Activated effector memory CD4-positive, alpha-beta T cell treated with anti-CD3 and anti-CD28 coated beads, Interleukin-2, amount 50 U/mL, for 16 hours (primary cell): ENCODE results near the gene STBD1.
A peak's percentile ranks its signal among the peaks of the same experiment; 100 is the strongest.
"Not testable (repeated sequence)": the region's sequence is repeated elsewhere in the genome, so short reads cannot be mapped to it uniquely, and the experiment has no call there.

Experiments used
- DNase-seq: peaks from one replicate; pipeline ENCODE4 v3.0.0-alpha.2; 2020

The STBD1 gene

GRCh38 chr4:76305971-76306881, at the start of gene STBD1:
Gene STBD1, plus strand, starts transcription at chr4:76306733. Its CDS starts 37 bp downstream, at chr4:76306770.
- DNase-seq = peak; percentile 71

DNA sequence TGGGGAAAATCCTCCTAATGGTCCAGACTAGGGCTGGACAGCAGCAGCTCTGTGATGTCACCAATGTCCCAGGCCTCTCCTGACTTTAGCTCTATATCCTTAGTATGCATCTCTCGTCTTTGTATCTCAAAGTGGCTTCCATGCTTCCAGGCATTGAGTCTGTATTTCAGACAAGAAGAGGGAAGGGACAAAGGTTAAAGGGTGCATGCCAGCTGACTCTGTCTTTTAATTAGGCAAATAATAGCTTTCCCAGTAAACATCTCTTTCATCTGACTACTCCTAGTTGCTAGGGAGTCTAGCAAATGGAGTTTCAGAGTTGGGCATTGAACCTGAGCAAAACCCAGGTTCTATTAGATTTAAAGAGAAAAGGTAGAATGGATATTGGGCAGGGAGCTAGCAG, 49.6 kb upstream of the STBD1 start:
- DNase-seq = no peak

- no peak for DNase-seq
Observed at GRCh38 chr4:76257824-76258223, 48.7 kb upstream of the STBD1 start.

- DNase-seq = no peak
Observed at GRCh38 chr4:76260571-76260970, 46.0 kb upstream of the STBD1 start.

GRCh38 chr4:76265631-76266218, 40.8 kb upstream of the STBD1 start:
- no peak for DNase-seq

- no peak for DNase-seq
Observed at GRCh38 chr4:76266627-76267026, 39.9 kb upstream of the STBD1 start.

DNA sequence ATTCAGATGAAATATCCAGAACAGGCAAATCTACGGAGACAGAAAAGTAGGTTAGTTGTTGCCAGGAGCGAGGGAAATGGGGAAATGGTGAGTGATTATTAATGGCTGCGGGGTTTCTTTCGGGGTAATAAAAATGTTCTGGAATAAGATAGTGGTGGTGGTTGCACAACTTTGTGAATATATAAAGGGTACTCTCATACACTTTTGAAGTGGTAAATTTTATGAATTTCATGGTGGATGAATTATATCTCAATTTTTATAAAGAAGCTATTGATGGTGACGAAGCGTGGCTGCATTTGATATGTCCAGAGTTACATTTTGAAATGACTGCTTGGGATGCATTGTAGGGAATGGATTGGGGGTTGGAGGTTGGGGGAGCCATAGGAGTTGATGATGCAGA, 38.7 kb upstream of the STBD1 start:
- DNase-seq = no peak

DNA sequence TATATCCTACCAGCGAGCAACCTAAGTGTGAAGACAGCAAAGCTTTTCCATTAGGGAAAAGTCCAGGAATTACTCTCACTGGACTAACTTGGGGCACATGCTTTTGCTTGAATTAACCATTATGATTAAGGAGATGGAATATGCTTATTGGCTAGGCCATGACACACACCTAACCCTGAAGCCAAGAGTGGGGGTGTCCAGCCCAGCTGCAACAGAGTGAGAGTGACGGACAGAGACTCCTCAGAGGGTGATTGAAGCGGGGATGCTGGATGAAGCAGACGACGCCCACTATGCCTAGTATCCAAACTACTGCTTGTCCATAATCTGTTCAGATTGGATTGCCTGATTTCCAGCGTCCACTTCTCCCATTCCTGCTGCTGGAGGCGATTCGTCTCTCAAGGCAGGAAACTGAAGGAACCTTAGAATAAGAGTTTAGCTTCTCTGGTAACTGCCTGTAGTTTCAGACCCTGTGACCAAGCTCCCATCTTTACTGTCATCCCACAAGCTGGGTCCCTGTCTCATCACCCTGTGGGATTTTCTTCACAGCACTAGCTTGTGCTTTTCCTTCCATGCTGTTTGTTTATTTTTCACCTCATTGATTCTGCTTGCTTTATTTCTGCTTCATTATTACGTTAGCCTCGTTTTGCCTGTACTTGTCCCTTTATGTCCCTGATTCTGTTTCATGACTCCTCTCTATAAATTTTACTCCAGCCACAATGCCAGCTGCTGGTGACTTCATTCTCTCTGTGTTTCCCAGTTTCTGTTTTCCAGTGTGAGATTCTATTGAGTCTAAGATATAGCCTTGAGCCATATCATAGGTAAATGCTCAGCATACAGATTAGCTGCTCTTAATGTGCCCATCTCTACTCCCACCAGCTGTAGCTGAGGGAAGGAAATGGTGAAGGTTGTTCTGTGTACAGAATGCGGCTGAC, 36.0 kb upstream of the STBD1 start:
- DNase-seq = no peak

DNA sequence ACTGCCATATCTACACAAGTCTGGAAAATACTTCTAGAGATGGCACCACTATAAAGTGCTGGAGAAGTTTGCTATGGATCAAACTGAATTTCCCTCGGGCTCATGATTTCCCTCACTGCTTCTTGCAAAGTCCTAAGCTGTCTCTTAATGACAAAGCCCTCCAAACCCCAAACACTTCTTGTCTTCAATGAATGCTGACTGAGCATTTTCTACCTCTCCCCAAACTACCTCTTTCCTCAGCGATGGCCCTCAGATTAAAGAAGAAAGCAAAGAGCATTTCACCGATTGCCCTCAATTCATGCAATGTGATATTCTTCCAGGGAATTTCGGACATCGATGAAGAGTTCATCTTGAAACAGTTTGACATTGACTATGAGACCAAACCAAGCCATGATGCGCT, 35.3 kb upstream of the STBD1 start:
- no peak for DNase-seq

- DNase-seq = no peak
Observed at GRCh38 chr4:76272073-76272472, 34.5 kb upstream of the STBD1 start.

GRCh38 chr4:76272582-76272981, 34.0 kb upstream of the STBD1 start:
- DNase-seq = no peak

GRCh38 chr4:76272999-76273398, 33.5 kb upstream of the STBD1 start:
- DNase-seq = no peak

DNA sequence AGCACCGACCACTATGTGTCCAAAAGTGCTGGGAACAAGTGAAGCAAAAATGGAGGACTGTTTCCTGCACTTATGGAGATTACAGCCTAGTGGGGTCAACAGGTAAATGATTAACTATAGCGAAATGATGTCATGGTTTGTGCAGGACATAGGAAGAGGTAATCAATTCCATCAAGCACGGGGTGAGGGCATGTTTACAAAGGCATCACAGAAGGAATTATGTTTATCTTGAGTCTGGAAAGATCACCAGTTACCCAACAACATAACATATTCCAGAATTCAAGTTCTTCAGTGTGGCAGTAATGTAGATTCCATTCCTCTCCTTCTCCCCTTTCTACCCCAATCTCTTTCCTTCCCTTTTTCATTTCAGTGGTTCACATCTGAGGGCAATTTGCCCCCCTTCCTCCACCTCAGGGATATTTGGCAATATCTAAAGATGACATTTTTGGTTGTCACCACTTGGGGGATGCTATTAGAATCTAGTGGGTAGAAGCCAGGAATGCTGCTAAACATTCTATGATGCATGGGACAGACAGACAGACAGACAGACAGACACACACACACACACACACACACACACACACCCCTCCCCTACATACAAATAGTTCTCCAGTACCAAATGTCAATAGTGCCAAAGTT, 30.9 kb upstream of the STBD1 start:
- no peak for DNase-seq

DNA sequence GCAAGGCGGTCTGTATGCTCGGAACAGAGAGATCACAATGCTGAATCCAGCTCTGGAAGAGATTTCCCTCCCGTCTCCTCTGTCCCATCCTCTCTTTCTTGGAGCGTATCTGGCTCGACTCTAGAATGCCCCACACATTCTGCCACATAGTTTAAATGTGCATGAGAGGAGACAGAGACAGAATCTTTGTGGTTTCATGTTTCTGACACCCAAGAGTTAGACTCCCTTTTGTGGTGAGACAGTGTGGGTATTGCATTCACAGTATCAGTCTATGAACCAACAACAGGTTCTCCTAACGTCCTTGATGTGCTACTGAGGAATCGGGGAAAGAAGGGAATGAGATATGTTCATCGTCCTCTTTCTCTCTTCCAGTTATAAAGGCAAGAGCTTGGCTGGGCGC, 29.7 kb upstream of the STBD1 start:
- no peak for DNase-seq

DNA sequence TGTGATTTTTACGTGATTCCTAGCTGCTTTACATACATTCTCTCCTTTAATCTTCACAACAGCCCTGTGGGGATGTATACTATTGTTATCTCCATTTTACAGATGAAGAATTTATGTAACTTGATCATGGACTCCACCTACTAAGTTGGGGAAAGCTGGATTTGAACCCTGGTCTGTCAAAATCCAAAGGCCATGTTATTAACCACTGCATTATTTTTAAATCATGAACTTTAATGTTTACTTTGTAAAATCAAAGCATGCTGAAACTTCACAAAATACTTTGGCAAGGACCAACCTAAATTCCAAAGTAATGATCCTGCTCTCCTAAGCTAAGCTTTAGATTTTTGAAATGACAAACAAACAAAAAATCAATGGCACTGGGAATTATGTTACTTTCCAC, 28.9 kb upstream of the STBD1 start:
- DNase-seq = no peak

GRCh38 chr4:76278583-76278982, 27.9 kb upstream of the STBD1 start:
- no peak for DNase-seq

DNA sequence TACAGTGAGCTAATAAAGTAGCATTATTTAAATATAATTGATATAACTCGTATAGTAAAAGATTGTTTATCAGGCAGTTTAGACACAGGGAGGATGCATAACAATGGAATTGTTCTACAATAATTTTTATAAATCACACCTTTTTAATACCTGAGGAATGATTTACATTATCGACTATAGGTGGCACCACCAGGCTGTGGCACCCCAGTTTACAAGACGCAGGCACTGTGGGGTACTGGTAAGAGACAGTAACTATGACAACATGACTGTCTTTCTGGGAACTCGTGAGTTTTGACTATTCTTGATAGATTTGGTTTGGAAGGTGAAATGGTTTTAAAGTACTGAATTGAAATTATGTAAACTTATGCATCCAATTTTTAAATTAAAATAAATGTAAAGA, 27.1 kb upstream of the STBD1 start:
- no peak for DNase-seq

DNA sequence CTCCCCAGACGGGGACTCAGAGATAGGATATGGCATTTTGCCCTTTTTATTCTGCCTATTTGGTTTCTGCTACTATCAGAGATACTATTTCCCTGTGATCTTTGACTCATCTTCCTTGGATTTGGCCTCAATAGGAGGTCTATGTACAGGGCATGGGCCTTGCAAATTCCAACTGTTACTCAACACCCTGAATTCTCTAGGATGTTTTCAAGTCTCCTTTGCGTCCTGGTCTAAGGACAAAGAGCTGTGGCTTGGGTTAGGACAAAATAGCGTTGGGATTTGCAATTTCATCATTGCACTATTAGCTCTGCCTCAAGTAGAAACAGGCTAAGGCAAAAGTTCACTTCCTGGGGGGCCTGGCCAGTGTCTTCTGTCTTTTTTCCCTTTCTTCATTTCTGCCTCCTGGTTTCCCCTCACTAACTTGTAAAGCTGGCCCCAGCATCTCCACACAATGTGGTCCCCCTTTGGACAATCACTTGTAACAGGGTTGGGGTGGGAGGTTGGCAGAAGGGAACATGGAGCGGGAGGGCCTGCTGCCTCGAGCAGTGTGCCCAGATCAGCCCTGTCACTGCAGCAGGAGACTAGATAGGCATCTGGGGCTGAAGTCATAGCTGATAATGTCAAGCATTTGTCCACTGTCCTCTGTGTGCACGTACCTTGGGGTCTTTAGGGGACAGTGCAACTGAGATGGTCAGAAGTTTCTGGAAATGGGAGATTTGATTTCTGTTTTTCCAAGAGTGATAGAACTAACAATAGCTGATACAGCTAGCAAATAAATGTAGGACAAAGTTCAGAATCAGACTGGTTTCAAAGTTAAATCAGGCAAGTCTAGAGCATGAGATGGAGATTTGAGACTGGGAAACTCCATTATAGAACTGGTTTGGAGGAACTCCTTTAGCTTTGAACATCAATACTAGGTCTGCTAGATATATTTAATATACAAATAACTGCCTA, 25.8 kb upstream of the STBD1 start:
- DNase-seq = no peak

- DNase-seq = not testable (repeated sequence)
Observed at GRCh38 chr4:76281594-76281993, 24.9 kb upstream of the STBD1 start.

- no peak for DNase-seq
Observed at GRCh38 chr4:76282941-76283689, 23.4 kb upstream of the STBD1 start.

DNA sequence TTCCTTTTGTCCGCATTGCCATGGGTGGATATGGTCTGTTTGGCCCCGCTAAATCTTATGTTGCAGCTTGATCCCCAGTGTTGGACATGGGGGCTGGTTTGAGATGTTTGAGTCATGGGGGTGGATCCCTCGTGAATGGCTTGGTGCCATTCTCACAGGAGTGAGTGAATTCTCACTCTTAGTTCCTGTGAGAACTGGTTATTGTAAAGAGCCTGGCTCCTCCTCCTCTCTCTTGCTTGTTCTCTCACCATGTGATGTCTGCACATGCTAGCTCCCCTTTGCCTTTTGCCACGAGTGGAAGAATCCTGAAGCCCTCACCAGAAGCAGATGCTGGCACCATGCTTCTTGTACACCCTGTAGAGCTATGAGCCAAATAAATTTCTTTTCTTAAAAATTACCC, 22.6 kb upstream of the STBD1 start:
- DNase-seq = no peak
